ENCODE data around the gene ZRANB2.

DNA sequence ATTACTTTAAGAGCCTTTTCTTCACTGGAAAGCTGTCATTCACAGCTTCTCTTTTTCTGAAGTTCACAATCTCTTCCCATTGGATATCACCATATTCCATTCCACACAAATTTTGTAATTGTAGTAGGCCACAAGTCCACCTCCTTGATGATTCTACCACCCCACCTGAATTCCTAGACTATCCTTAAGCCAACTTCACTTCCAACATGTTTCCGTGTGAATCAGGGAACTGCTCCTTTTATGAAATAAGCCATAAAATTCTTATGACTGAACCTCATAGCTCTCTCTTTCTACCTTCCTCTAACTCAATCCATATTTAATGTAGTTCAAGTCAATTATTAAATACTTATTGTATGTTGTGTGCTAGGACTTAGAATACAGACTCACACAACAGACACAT lies 16.6 kb upstream of the ZRANB2 start:
- no peak for TF ChIP-seq CHD4 (IDR thresholded peaks at IDR 0.05; ENCODE audit: insufficient read depth, insufficient replicate concordance, low read depth, low read length, poor library complexity, severe bottlenecking)
- TF ChIP-seq CBX2 (IDR thresholded peaks at IDR 0.05; ENCODE audit: insufficient read depth, low read length, poor library complexity, severe bottlenecking), result no peak
- no peak for TF ChIP-seq BRCA1 (IDR thresholded peaks at IDR 0.05)
- TF ChIP-seq BRCA1 (CRISPR knock-in tag; IDR thresholded peaks at IDR 0.05), result no peak
- TF ChIP-seq GATAD2A (IDR thresholded peaks at IDR 0.05), result no peak
- TF ChIP-seq E2F8 (IDR thresholded peaks at IDR 0.05; ENCODE audit: low read depth, partially characterized antibody), result no peak
- TF ChIP-seq RBM25 (IDR thresholded peaks at IDR 0.05; ENCODE audit: low read depth, low read length, severe bottlenecking), result no peak
- TF ChIP-seq, protein P1, sequence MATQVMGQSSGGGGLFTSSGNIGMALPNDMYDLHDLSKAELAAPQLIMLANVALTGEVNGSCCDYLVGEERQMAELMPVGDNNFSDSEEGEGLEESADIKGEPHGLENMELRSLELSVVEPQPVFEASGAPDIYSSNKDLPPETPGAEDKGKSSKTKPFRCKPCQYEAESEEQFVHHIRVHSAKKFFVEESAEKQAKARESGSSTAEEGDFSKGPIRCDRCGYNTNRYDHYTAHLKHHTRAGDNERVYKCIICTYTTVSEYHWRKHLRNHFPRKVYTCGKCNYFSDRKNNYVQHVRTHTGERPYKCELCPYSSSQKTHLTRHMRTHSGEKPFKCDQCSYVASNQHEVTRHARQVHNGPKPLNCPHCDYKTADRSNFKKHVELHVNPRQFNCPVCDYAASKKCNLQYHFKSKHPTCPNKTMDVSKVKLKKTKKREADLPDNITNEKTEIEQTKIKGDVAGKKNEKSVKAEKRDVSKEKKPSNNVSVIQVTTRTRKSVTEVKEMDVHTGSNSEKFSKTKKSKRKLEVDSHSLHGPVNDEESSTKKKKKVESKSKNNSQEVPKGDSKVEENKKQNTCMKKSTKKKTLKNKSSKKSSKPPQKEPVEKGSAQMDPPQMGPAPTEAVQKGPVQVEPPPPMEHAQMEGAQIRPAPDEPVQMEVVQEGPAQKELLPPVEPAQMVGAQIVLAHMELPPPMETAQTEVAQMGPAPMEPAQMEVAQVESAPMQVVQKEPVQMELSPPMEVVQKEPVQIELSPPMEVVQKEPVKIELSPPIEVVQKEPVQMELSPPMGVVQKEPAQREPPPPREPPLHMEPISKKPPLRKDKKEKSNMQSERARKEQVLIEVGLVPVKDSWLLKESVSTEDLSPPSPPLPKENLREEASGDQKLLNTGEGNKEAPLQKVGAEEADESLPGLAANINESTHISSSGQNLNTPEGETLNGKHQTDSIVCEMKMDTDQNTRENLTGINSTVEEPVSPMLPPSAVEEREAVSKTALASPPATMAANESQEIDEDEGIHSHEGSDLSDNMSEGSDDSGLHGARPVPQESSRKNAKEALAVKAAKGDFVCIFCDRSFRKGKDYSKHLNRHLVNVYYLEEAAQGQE (IDR thresholded peaks at IDR 0.05; ENCODE audit: borderline replicate concordance), result no peak
- TF ChIP-seq, protein P1 (CRISPR knock-in tag; IDR thresholded peaks at IDR 0.05; ENCODE audit: low read depth), result no peak

Measured in K562 (cell line).